WTC11 (cell line): ENCODE results near the gene ZNF205. TPM values are rescaled to one million over a fixed set of nuclear protein-coding genes. Genes with fewer than 3 reads are reported as not detected.

ENCODE experiments used
- ATAC-seq: fragments of 200-7000 bp; cut with Tn5 transposase; 2 replicates; pipeline ENCODE4 v1.10.0; 2021; ENCODE audit warnings: mild to moderate bottlenecking, moderate library complexity
- CTCF ChIA-PET: fragments of 300-600 bp; sonication (Branson Sonifier 250); formaldehyde crosslinking; loops from one replicate; lab custom pipeline; 2021; ENCODE audit warnings: antibody characterized with exemption; lab: Charles Lee
- POLR2A ChIA-PET: fragments of 350-600 bp; sonication (Branson Sonifier 250); formaldehyde crosslinking; loops from one replicate; lab custom pipeline; 2021; ENCODE audit warnings: antibody characterized with exemption; lab: Charles Lee
- DNase-seq: peaks from one replicate; pipeline ENCODE4 v3.0.0; 2021; ENCODE audit warnings: low spot score
- H3K27ac Mint-ChIP-seq: 2 replicates; pipeline ENCODE4 v1.8.0; 2021; ENCODE audit warnings: mixed read lengths
- H3K27me3 Mint-ChIP-seq: 2 replicates; pipeline ENCODE4 v1.8.0; 2021; ENCODE audit warnings: low read depth, mild to moderate bottlenecking, moderate library complexity, mixed read lengths
- H3K36me3 Mint-ChIP-seq: 2 replicates; pipeline ENCODE4 v1.8.0; 2021; ENCODE audit warnings: mixed read lengths
- H3K4me1 Mint-ChIP-seq: 2 replicates; pipeline ENCODE4 v1.8.0; 2022; ENCODE audit warnings: mixed read lengths
- H3K4me3 Mint-ChIP-seq: 2 replicates; pipeline ENCODE4 v1.8.0; 2021; ENCODE audit warnings: mild to moderate bottlenecking, moderate library complexity, mixed read lengths
- H3K9me3 Mint-ChIP-seq: 2 replicates; pipeline ENCODE4 v1.8.0; 2021; ENCODE audit warnings: mixed read lengths
- ARID4B ChIP-seq: sonication (generic); formaldehyde crosslinking; IDR thresholded peaks from 2 replicates; pipeline ENCODE4 v1.8.0; 2023; ENCODE audit warnings: missing genetic modification reagents, mild to moderate bottlenecking, borderline replicate concordance
- E2F5 ChIP-seq: sonication (generic); formaldehyde crosslinking; IDR thresholded peaks from 2 replicates; pipeline ENCODE4 v1.8.1; 2022; ENCODE audit warnings: mild to moderate bottlenecking, moderate library complexity, missing genetic modification reagents
- ETV6 ChIP-seq: sonication (generic); formaldehyde crosslinking; IDR thresholded peaks from 2 replicates; pipeline ENCODE4 v1.8.1; 2022; ENCODE audit warnings: mild to moderate bottlenecking, missing genetic modification reagents
- FOXK1 ChIP-seq: sonication (generic); formaldehyde crosslinking; IDR thresholded peaks from 2 replicates; pipeline ENCODE4 v1.8.0; 2022; ENCODE audit warnings: mild to moderate bottlenecking, moderate library complexity, missing genetic modification reagents
- FOXP4 ChIP-seq: sonication (generic); formaldehyde crosslinking; IDR thresholded peaks from 2 replicates; pipeline ENCODE4 v1.8.0; 2022; ENCODE audit warnings: mild to moderate bottlenecking, missing genetic modification reagents
- HMGXB4 ChIP-seq: sonication (generic); formaldehyde crosslinking; IDR thresholded peaks from 2 replicates; pipeline ENCODE4 v1.8.1; 2023; ENCODE audit warnings: mild to moderate bottlenecking, moderate library complexity, missing genetic modification reagents
- KAT7 ChIP-seq: sonication (generic); formaldehyde crosslinking; IDR thresholded peaks from 2 replicates; pipeline ENCODE4 v1.8.1; 2023; ENCODE audit warnings: missing genetic modification reagents, mild to moderate bottlenecking, borderline replicate concordance
- MAX ChIP-seq: sonication (generic); formaldehyde crosslinking; IDR thresholded peaks from 2 replicates; pipeline ENCODE4 v1.8.0; 2022; ENCODE audit warnings: mild to moderate bottlenecking, missing genetic modification reagents
- NR2C2 ChIP-seq: sonication (generic); formaldehyde crosslinking; IDR thresholded peaks from 2 replicates; pipeline ENCODE4 v1.8.0; 2022; ENCODE audit warnings: mild to moderate bottlenecking, missing genetic modification reagents
- SOX15 ChIP-seq: fragments of 250-450 bp; sonication (Bioruptor Pico); IDR thresholded peaks from 2 replicates; pipeline ENCODE4 v1.9.0; 2021; ENCODE audit warnings: mild to moderate bottlenecking
- SP1 ChIP-seq: sonication (generic); formaldehyde crosslinking; conservative IDR thresholded peaks from 2 replicates; pipeline ENCODE4 v1.8.1; 2022; ENCODE audit warnings: missing genetic modification reagents
- STAT6 ChIP-seq: sonication (generic); formaldehyde crosslinking; conservative IDR thresholded peaks from 2 replicates; pipeline ENCODE4 v1.8.1; 2023; ENCODE audit warnings: mild to moderate bottlenecking, low read depth, missing genetic modification reagents, moderate library complexity
- ZNF121 ChIP-seq: sonication (generic); formaldehyde crosslinking; IDR thresholded peaks from 2 replicates; pipeline ENCODE4 v1.8.0; 2023; ENCODE audit warnings: missing genetic modification reagents
- total RNA-seq: library from RNA; stranded (reverse); gene quantifications from 3 replicates; pipeline ENCODE4 v1.2.3, GENCODE V29; 2021

The ZNF205 gene
- total RNA-seq, 1 experiment from 2014 or later = 22.7 TPM

GRCh38 chr16:3101018-3101840 lies 11.2 kb upstream of the ZNF205 start (continued):
- TF ChIP-seq ARID4B = 0 out of 2 replicates have a peak, but pooled peaks have one; percentile 16

GRCh38 chr16:3101841-3102470 lies 10.4 kb upstream of the ZNF205 start:
- ChIA-PET CTCF (interaction anchor here (0.6 to 8.5 kb wide), 22 partner anchors 10 to 285 kb away, joined by 3 to 68 read pairs (median 8); partner anchors contain the start of genes PRSS21, TNFRSF12A, ZNF205 and ZNF213), POLR2A (interaction anchor here (0.9 to 1.3 kb wide), 8 partner anchors 16 to 92 kb away, joined by 3 to 14 read pairs (median 4); partner anchors contain the start of genes TNFRSF12A and ZNF213)
- H3K4me3 Mint-ChIP-seq = peak overlapping the region; percentile 61
- peak; percentile 23 for ATAC-seq
- H3K27ac Mint-ChIP-seq = peak overlapping the region; percentile 99
- no peaks in the 10 kb centered on the region; the same call in 1 of the 2 replicates for H3K27me3 Mint-ChIP-seq
- peaks cover 56% of the 10 kb centered on the region for H3K4me1 Mint-ChIP-seq
- DNase-seq = peak; percentile 72
- no peak; the same call in 1 of the 2 replicates for TF ChIP-seq HMGXB4 (CRISPR knock-in tag)
- peak; percentile 47; the same call in 1 of the 2 replicates for TF ChIP-seq SP1 (CRISPR knock-in tag)
- TF ChIP-seq FOXK1 (CRISPR knock-in tag) = peak; percentile 37; the same call in 1 of the 2 replicates
- TF ChIP-seq KAT7 = 0 out of 2 replicates have a peak, but pooled peaks have one; percentile 32
- peak; percentile 98 for TF ChIP-seq ETV6 (CRISPR knock-in tag)
- H3K36me3 Mint-ChIP-seq = peaks cover 7% of the 10 kb centered on the region
- H3K9me3 Mint-ChIP-seq = no peaks in the 10 kb centered on the region

- Mint-ChIP-seq H3K4me1 (peaks cover 37% of the 10 kb centered on the region), H3K4me3 (peak overlapping the region; percentile 68), H3K36me3 (no peaks in the 10 kb centered on the region), H3K27ac (peak overlapping the region; percentile 89), H3K27me3 (no peaks in the 10 kb centered on the region; the same call in 1 of the 2 replicates), H3K9me3 (no peaks in the 10 kb centered on the region)
- ATAC-seq (peak; percentile 76), DNase-seq (peak; percentile 95)
- CTCF ChIA-PET = interaction anchor here (0.5 to 2.5 kb wide), 13 partner anchors 9 to 1919 kb away, joined by 3 to 25 read pairs (median 4); no protein-coding TSS in a partner anchor
- POLR2A ChIA-PET = interaction anchor here (0.6 to 1.3 kb wide), 3 partner anchors 9 to 96 kb away, joined by 3 to 7 read pairs (median 3); no protein-coding TSS in a partner anchor
- peak; percentile 71; the same call in 1 of the 2 replicates for TF ChIP-seq MAX (CRISPR knock-in tag)
- peak; percentile 58; the same call in 1 of the 2 replicates for TF ChIP-seq E2F5 (CRISPR knock-in tag)
- TF ChIP-seq ETV6 (CRISPR knock-in tag) = peak; percentile 95
- TF ChIP-seq FOXK1 (CRISPR knock-in tag) = peak; percentile 82
- TF ChIP-seq KAT7 = peak; percentile 46; the same call in 1 of the 2 replicates
- peak; percentile 63; the same call in 1 of the 2 replicates for TF ChIP-seq FOXP4 (CRISPR knock-in tag)
- peak; percentile 32; the same call in 1 of the 2 replicates for TF ChIP-seq ZNF121 (CRISPR knock-in tag)
- TF ChIP-seq NR2C2 (CRISPR knock-in tag) = no peak
- TF ChIP-seq SOX15 (CRISPR knock-in tag) = no peak
- no peak for TF ChIP-seq STAT6 (CRISPR knock-in tag)
Measured at GRCh38 chr16:3106205-3106928, 6.0 kb upstream of the ZNF205 start.
